Stimulated activated CD4-positive, alpha-beta T cell treated with anti-CD3 and anti-CD28 coated beads, TNF-alpha, amount 100 ng/mL, for 24 hours (primary cell): Measurements from ENCODE around the gene DDX1.

Experiments used
- DNase-seq, 3 experiments: peaks; one replicate each; pipeline ENCODE4 v3.0.0-alpha.2; 2020; ENCODE audit warnings: low read depth in 3 of 3

DDX1 gene

GRCh38 chr2:15662026-15662425, 70.4 kb downstream of the DDX1 start:
- no peak for DNase-seq

- DNase-seq = no peak
Measured at GRCh38 chr2:15662579-15662978, 70.9 kb downstream of the DDX1 start.

GRCh38 chr2:15663802-15664201, 72.1 kb downstream of the DDX1 start:
- DNase-seq = no peak

GRCh38 chr2:15664273-15665066, 72.8 kb downstream of the DDX1 start:
- no peak for DNase-seq

- DNase-seq = no peak
Measured at GRCh38 chr2:15665067-15665942, 73.6 kb downstream of the DDX1 start.

- DNase-seq = no peak
Measured at GRCh38 chr2:15665943-15666460, 74.3 kb downstream of the DDX1 start.

- no peak for DNase-seq
Measured at GRCh38 chr2:15666861-15667808, 75.5 kb downstream of the DDX1 start.

- no peak for DNase-seq
Measured at GRCh38 chr2:15667809-15668556, 76.3 kb downstream of the DDX1 start.

- DNase-seq = no peak
Measured at GRCh38 chr2:15668611-15669305, 77.1 kb downstream of the DDX1 start.

- DNase-seq = no peak
Measured at GRCh38 chr2:15669375-15669910, 77.8 kb downstream of the DDX1 start.

GRCh38 chr2:15670469-15670868, 78.8 kb downstream of the DDX1 start:
- DNase-seq = no peak

- DNase-seq = no peak
Measured at GRCh38 chr2:15670981-15671380, 79.3 kb downstream of the DDX1 start.

- DNase-seq = no peak
Measured at GRCh38 chr2:15671409-15671808, 79.7 kb downstream of the DDX1 start.

GRCh38 chr2:15671842-15672815, 80.5 kb downstream of the DDX1 start:
- DNase-seq = no peak

- no peak for DNase-seq
Measured at GRCh38 chr2:15672961-15673918, 81.6 kb downstream of the DDX1 start.

- DNase-seq = no peak
Measured at GRCh38 chr2:15673919-15674636, 82.4 kb downstream of the DDX1 start.
